NCI-H2227 treated with DMSO at 0.1 percent for 48 hours (cell line): ENCODE results near the gene MCM9.
"Not testable (repeated sequence)": the region's sequence is repeated elsewhere in the genome, so short reads cannot be mapped to it uniquely, and the experiment has no call there.

Experiments
- DNase-seq: peaks from one replicate; lab custom pipeline; 2025; lab: John Stamatoyannopoulos, UW

MCM9 gene

GRCh38 chr6:118893064-118893806 lies 41.7 kb downstream of the MCM9 start:
- peak; percentile 90 for DNase-seq

- no peak for DNase-seq
These were observed 42.5 kb downstream of the MCM9 start for GRCh38 chr6:118892355-118892991.

GRCh38 chr6:118890997-118891790 lies 43.8 kb downstream of the MCM9 start:
- no peak for DNase-seq

GRCh38 chr6:118889163-118889562 lies 45.8 kb downstream of the MCM9 start:
- DNase-seq = peak; percentile 19

- no peak for DNase-seq
These were observed 48.3 kb downstream of the MCM9 start for GRCh38 chr6:118886641-118887040.

GRCh38 chr6:118882314-118882905 lies 52.5 kb downstream of the MCM9 start:
- DNase-seq = no peak

- DNase-seq = no peak
These were observed 53.3 kb downstream of the MCM9 start for GRCh38 chr6:118881440-118882313.

GRCh38 chr6:118877806-118878205 lies 57.2 kb downstream of the MCM9 start:
- DNase-seq = no peak

GRCh38 chr6:118876814-118877213 lies 58.1 kb downstream of the MCM9 start:
- DNase-seq = no peak

- DNase-seq = no peak
These were observed 58.8 kb downstream of the MCM9 start for GRCh38 chr6:118876198-118876597.

GRCh38 chr6:118875672-118876071 lies 59.3 kb downstream of the MCM9 start:
- no peak for DNase-seq

GRCh38 chr6:118873239-118873638 lies 61.7 kb downstream of the MCM9 start:
- DNase-seq = no peak

- no peak for DNase-seq
These were observed 62.2 kb downstream of the MCM9 start for GRCh38 chr6:118872726-118873125.

GRCh38 chr6:118872318-118872717 lies 62.6 kb downstream of the MCM9 start:
- DNase-seq = no peak

GRCh38 chr6:118871331-118871730 lies 63.6 kb downstream of the MCM9 start:
- no peak for DNase-seq

- no peak for DNase-seq
These were observed 64.9 kb downstream of the MCM9 start for GRCh38 chr6:118869894-118870589.

- DNase-seq = no peak
These were observed 65.6 kb downstream of the MCM9 start for GRCh38 chr6:118869350-118869749.

GRCh38 chr6:118868901-118869300 lies 66.1 kb downstream of the MCM9 start:
- not testable (repeated sequence) for DNase-seq

GRCh38 chr6:118867181-118867580 lies 67.8 kb downstream of the MCM9 start:
- DNase-seq = no peak

GRCh38 chr6:118865100-118865391 lies 69.9 kb downstream of the MCM9 start:
- DNase-seq = no peak
